G401.6 (cell line): ENCODE results near the gene RSPH6A.

ENCODE experiments used
- FAIRE-seq: peaks from 2 replicates; lab custom pipeline; 2012; peaks lifted over from hg19 to GRCh38; lab: Jason Lieb, UNC

RSPH6A gene

GRCh38 chr19:45825263-45825605, 10.1 kb upstream of the RSPH6A start:
- FAIRE-seq: no peak

DNA sequence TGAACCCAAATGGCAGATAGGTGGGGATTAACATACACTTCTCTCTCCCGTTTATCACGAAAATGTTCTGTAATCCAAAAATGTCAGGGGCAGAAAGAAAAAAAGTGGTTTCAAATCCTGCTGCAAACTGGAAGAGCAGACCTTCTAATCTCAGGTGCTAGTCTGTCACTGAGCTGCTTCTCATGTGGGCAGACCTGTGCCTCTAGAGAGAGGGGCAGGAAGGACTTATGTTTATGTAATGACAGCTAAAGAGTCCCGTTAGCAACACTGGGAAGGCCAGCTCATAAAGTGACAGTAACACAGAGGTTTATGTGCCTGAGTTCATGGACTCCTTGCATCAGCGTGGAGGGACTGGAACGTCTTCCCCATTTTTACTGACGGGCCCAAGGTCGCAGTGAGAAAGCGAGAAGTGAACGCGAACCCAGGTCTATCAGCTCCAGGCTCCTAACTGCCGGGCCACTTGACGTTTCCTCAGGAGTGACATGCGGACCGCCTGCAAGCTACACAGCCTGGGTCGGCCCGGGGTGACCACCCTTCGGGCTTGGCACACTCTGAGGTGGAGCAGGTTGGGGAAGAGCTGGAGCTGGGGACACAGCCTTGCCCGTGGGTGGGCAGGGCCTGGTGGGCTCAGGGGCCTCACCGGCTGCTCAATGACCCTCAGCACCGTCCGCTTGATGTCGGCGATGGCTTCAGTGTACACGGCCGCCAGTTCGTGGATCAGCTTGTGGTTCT, 9.6 kb upstream of the RSPH6A start:
- FAIRE-seq: no peak

GRCh38 chr19:45824041-45824471, 8.9 kb upstream of the RSPH6A start:
- FAIRE-seq: no peak

DNA sequence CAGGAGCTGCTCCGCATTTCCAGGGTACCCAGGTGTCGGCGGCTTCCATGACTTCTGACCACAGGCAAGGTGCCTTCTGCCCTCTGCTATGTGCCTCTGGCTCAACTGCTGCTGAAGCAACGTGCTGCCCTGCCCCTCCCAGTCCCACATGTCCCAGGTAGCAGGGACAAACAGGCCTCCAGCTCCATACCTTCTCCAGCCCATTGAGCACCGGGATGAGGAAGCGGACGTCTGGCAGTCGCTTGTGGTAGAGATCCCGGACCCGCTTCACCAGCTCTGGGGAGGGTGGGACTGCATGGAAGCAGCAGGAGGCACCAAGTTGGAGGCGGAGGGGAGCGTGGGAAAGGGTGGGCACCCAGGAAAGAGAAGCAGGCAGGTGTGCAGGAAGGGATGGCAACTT, 8.1 kb upstream of the RSPH6A start:
- FAIRE-seq: no peak

DNA sequence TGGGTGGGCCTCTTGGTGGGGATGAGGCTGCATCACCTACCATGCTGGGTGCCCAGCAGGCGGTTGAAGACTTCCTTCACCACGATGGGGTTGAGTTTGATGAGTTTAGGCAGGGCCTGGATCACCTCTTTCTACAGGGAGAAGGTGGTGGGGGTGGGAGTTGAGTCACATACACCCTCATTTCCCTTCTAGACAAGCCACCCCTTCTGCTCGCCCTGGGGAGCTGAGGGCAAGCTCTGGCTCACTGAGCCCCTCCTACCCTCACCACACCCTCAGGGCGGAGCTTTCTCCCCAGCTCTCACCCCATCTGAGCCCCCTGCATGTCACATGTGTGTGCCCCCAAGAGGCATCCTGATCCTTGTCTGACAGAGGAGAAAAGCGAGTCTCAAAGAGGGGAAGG, 7.6 kb upstream of the RSPH6A start:
- FAIRE-seq: no peak

DNA sequence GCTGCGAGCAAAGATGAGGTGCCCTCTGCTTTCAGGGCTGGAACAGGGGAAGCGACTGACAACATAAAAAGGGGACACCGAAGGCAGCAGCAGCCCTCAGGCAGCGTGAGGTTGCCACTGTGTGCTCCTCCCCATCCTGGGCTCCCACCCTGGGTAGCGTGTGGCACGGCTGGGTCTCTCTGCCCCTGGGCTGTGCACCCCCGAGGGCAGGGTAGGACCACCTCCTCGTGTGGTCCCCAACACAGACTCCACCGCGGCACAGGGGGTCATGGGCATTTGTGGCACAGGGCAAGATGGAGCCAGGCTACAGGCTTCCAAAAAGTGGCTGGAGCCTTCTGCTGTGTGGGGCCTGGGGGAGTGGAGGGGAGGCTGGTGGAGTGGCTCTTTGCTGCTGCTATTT, 6.5 kb upstream of the RSPH6A start:
- no peak for FAIRE-seq

GRCh38 chr19:45821103-45821521, 6.0 kb upstream of the RSPH6A start:
- FAIRE-seq: no peak

GRCh38 chr19:45820413-45821102, 5.5 kb upstream of the RSPH6A start:
- FAIRE-seq: no peak

DNA sequence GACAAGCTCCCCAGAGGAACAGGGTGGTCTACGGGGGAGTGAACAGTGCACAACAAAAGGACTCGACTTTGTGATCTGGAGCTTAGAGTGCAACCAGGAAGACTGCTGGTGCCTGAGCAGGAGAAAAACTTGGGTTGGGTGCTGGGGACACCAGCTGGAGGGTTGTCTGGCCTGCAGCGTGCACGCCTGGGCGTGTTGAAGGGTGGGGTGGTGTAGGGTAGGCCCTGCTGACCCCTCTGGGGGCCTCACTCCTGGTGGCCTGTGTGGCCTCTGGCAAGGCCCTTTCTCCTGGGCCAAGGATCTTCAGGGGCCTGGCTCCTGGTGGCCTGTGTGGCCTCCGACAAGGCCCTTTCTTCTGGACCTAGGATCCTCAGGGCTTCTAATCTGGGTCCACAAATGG, 4.7 kb upstream of the RSPH6A start:
- FAIRE-seq: no peak

DNA sequence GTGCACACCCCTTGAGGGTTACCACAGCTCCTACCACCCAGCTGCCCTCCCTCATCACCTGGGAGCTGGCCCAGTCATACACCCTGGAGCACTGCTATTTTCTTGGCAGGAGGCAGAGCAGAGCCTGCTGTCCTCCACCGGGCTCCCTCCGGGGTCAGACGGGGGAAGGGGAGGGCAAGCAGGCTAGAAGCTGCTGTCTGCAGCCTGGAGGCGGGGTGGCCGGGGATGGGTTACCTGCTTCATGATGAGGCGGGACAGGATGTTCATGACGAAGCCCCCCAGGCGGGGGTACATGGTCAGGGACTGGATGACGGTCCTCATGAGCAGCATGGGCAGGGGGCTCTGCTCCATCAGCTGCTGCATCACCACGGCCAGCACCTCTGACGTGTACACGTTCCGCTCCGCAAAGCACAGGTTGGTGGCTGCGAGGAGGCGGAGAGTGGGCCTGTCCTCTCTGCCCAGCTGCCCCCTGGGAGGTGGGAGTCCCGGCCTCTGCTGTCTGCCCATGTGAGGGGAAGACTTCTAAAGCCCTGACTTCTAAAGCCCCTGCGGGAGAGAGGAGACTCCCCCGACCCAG, 2.7 kb upstream of the RSPH6A start:
- FAIRE-seq: no peak

GRCh38 chr19:45817010-45817724, 2.1 kb upstream of the RSPH6A start:
- FAIRE-seq: peak; percentile 99

DNA sequence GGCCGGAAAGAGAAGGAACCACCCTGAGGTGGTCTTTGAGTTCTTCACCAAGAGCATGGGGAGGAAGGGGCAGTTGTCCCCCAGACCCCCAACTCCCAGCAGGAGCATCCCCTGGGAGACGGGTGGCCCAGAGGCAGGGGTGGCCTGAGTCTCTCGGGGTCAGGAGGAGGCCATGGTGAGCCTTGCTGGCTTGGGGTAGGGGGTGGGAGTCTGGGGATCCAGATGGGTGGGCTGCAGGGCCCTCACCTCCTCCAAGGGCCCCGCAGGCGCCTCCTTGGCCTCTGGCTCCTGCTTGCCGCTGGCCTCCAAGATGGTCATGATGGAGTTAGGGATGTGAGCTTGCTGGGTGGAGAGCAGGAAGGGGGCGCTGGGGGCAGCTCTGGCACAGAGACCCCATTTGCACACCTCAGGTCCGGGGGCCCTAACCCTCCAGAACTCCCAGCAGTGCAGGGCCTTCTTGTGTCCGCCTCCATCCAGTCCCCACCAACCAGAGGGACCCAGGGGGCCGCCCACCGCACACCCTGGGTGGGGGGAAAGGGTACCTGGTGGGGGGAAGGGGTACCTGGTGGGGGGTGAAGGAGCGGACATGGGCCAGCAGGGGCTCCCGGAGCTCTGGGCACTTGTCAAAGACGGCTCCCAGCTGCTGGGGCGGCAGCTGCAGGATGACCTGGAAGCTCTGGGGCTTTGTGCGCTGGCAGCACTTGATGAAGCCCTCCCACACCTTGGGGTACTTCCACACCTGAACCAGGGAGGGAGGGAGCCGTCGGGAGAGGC, 1.3 kb upstream of the RSPH6A start:
- FAIRE-seq: no peak

DNA sequence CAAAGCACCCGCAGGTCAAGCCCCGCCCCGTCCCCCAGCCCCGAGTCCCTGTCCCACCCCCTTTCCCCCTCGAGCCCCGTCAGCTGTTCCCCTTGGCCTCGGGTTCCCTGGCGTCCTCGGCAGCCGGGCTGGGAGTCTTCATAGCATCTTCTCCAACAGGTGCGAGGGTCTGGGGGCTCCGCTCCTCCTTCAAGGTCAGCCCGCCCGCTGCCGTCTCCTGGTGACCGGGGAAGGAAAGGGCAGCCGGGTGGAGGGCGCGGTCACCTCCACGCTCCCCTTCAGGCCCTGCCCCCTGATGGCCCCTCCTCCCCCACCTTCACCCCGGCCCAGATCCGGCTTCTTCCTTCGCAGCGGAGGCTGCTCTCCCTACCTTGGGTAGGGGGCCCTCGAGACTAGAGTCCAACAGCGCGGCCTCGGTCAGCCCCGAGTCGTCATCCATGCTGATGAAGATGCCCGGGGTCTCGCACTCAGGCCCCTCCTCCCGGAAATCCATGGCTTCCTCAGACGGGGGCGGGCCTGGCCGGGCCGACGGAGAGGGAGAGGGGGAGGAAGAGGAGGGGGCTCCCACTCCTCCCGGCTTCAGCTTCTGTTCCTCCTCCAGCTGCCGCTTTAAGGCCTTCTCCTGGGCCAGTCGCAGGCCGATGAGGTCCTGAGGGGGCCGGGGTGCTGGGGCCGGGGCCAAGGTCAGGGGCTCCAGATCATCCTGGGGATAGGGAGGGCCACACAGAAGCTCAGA, 541 bp upstream of the RSPH6A start:
- FAIRE-seq: no peak

- FAIRE-seq: no peak
Observed at GRCh38 chr19:45814166-45814780, 835 bp downstream of the RSPH6A start.

- no peak for FAIRE-seq
Observed at GRCh38 chr19:45812297-45812696, 2.8 kb downstream of the RSPH6A start.

DNA sequence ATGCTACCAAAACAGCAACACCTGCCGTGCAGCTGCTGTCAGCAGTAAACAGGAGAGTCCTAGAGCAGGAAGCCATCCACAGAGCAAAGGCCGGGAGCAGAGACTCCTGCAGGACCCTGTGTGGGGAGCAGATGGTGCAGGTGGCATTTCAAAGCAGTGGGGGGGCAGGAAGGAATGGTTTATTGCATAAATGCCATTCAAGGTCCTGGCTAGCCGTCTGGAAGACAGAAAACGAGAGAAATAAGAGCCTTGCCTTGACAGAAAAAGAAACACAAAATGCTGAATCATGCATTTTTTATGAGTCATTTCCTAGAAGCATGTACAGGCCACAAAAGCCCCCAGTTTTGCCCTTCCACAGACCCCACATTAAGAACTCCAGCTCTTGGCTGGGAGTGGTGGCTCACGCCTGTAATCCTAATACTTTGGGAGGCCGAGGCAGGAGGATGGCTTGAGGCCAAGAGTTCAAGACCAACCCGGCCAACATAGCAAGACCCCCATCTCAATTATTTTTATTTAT, 5.4 kb downstream of the RSPH6A start:
- FAIRE-seq: no peak

DNA sequence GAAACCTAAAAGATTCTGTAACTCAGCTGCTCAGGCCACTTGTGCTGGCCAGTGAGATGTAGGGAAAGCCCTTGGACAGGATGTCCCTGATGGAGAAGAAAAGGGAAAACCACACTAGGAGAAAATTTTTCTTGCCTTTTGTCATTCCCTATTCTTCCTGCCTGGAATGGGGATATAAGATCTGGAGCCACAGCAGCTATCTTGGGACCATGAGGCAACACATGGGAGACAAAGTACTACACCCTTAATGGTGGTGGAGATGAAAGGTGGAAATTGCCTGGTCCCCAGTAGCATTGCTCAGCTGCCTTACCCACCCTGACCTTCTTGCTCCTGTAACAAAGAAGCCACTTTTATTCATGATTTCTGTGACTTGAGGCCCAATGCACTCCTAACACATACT, 9.4 kb downstream of the RSPH6A start:
- FAIRE-seq: no peak

- FAIRE-seq: no peak
Observed at GRCh38 chr19:45804959-45805230, 10.2 kb downstream of the RSPH6A start.

GRCh38 chr19:45804140-45804958, 10.8 kb downstream of the RSPH6A start:
- FAIRE-seq: no peak

DNA sequence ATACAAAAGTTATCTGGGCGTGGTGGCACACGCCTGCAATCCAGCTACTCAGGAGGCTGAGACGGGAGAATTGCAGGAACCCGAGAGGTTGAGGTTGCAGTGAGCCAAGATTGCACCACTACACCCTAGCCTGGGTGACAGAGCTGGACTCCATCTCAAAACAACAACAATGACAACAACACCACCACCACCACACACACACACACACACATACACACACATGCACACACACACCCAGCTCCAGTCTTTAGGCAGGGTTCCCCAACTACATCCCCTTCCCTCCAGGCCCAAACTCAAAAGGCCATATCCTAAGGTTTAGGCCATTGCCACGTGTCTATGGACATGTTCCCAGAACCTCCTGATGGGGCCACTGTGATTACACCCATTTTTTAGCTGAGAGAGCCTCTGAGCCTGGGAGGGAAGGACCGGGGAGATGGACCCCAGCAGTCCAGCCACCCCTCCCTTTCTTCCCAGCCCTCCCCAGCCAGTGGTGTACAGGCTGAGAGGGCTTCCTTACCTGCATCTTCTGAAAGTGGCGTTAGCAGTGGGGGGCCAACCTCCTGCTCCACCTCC, 13.4 kb downstream of the RSPH6A start:
- FAIRE-seq: no peak
